NK-92 (cell line): ENCODE measurements around the gene GRIN2C.

Source experiments
- DNase-seq: peaks from one replicate; lab custom pipeline; 2025; ENCODE audit not compliant: unreplicated experiment; lab: John Stamatoyannopoulos, UW

GRIN2C gene

DNA sequence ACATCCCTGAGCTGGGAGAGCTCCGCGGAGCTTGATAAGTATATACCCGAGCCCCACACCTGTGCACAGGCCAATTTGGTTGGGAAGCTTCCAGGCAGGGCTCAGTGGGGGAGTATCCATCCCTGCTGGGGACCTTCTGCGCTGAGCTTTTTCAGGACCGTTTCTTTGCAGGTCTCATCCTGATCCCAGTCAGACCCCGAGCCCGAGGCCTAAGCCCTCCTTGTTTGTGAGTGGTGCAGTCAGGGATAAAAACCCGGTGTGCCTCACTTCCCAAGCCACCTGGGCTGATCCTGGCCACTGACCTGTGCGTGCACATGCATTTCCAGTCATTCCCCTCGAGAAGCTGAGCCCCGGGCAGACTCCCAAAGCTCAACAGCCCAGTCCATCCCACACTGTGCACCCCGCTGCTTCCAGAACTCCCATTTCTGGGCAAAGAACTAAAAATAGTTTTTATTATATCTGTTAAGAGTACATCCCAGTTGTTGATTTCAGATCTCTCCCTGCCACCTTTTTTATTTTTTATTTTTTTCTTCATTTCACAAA lies 56.2 kb downstream of the GRIN2C start:
- DNase-seq, result no peak

DNA sequence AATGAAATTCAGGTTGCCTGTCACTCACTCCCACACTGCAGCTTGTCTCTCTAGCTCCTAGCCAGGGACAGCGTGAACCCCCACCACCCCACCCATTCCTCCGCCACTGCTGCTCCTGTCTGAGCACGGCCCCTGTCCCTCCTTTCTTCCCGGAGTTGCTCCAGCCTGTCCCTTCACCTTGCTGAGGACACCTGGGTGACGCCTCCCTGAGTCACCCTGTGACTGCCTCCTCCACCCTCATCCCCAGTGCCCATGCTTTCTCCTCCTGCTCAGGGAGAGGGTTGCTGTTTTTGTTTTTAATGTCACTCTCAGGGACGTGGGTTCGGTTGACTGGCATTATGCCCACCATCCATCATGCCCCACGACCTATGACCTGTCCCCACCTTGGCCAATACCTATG lies 57.8 kb downstream of the GRIN2C start:
- no peak for DNase-seq

DNA sequence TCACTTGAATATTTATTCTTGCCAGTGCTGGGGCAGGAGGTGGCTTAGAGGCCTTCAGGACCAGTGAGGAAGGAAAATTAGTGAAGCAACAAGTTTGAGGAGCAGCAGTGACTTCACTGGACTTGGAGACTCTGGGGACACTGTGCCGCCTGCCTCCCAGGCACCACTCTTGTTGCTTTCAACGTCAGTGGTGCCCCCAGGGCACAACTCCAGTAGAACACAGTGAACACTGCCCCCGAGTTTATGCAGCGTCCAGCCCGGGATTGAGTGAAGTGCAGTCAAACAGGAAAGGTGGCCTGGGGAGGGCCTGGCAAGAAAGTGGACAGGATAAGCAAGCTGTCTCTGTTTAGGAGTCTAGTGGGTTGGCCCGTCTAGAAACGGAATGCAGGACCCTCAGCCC lies 59.2 kb downstream of the GRIN2C start:
- DNase-seq, result no peak

DNA sequence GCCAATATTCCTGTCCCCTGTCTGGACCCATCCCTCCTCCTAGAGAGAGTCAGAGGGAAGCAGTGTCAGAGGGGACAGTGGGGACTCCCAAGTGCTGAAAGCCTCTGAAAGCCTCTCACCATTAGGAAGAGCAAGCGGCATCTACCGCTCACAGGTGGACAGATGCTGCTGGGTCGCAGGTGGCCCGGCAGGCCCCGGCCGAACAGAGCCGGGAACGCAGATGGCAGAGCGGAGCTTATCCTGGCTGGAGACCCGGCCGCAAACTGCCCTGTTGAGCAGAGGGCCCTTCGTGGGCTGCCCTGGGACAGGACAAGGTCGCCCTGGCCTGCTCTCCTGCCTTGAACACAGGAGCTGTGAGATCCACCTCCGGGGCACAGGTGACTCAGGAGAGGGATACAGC lies 60.6 kb downstream of the GRIN2C start:
- no peak for DNase-seq

DNA sequence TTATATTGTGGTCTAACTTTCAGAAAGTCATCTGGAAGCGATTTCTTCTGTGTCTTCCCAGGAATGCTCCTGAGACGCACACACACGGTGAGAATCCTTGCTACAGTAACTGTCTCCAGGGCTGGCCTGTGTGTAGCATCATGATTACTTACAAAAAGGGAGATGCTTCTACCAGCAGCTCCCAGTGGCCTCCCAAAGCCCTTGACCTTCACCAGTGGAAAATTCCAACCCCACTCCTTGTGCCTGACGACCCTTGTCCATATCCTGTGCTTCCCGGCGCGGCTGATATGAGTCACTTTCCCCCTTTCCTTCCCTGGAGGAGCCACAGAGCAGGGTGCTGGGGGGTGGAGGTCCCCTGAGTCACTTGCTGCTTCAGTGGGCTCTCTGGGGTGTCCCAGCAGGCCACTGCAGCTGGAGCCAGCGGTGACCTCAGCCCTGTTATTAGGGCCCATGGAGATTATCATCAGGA lies 61.4 kb downstream of the GRIN2C start:
- no peak for DNase-seq

DNA sequence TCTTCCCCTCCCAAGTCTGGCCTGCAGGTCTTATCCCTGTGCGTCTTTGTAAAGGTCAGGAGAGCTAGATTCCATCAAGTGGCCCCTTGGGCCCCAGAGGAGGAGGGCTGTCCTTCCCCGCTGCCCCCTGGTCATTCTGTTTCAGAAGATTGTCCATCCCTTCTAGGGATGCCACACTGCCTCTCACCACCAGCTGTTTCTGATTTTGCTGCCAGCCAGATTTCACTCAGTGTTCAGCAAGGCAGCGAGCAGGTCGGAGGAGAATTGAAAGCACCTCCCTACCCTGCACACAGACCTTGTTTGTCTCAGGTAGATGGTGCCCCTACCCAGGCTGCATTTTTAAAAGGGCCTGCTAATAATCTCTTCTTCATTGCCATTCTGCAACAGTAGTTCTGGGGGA lies 61.9 kb downstream of the GRIN2C start:
- DNase-seq, result no peak

DNA sequence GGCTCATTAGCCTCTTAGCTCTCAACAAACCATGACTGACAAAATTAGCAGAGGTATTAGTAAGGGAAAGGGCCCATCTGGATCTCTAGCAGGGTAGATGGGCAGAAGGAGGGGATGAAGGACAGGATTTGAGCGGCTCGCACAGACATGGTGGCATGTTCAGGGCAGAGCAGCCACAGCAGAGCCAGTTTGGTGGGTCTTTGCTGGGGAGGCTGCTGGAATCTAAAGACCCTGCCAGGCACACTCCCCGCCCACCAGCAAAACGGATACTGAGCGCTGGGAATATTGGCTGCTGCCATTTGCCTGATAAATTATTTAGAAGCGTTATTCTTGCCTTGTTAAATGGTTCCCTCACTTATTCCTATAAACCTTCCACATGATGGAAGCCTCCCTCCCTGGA lies 62.8 kb downstream of the GRIN2C start:
- no peak for DNase-seq

DNA sequence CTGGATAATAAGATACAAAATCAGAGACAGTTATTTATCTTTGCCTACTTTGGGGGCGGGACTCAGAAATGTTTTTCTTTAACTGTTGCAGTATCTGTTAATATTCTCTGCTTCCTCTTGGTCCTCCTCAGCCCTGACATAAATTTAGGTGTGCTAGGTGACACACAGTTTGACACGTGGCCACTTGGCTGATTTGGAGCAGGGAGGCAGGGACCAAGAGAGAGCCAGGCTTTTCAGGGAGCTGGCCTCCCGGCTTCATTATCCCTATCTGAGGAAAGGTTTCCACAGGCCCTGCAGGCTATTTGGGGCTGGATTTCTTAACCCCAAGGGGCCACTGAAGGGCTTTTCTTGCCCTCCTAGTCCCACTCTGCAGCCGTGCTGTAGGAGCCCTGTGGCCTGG lies 63.5 kb downstream of the GRIN2C start:
- no peak for DNase-seq

DNA sequence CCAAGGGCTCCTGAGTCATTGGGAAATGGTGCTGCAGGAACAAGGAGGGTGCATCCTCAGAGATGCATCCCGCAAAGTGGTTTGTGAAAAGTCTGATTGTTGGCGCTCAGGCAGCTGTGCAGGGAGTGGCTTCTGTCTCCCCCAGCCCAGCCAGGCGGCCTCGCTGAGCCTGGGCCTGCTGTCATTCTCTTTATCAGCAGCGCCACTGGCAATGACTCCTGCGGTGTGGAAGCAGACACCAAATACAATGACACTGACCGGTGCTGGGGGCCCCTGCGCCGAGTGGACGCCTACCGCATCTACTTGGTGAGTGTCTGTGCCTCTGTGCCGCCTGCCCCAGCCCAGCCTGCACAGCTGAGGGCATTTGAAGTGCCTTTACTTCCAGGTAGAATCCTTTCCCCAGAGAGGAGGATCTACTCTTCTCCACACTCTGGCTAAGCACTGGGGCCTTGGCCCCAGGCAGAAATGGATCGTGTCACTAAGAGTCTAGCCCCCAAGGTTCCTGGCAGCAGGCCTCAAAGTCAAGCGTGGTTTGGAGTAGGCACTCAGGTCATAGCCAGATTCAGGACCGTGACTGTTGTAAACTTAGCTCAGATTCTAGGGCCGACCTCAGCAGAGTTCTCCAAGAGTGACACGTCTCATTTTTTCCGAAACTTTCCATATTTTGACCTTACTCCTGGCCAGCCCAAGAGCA lies 64.2 kb downstream of the GRIN2C start:
- no peak for DNase-seq

DNA sequence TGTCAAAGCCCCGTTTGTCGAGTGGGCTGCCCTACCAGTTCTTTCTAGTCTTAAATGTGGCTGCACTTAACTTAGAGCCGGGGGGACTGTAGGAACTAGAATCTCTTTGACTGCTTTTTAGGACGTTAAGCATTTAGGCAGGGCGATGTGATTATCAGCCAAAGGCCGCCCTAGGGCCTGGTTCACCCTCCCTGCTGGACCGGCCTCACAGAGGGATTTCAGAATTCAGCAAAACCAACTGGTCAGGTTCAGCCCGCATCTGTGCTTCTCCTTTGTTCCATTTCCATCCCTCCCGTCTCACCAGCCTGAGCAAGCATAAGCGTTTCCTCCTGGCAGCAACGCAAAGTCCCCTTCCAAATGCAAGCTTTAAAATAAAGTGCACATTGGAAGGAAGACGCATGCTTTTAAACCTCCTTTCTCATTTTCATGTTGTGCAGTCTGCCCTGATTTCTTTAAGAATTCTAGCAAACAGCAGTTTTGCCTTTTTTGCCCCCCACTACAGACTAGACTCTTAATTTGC lies 67.0 kb downstream of the GRIN2C start:
- DNase-seq, result no peak
